ENCODE measurements around the gene P2RX4.

- no peak for TF ChIP-seq CTCF (conservative IDR thresholded peaks at IDR 0.05; ENCODE audit: low read depth, low read length)
- no peak for TF ChIP-seq POLR2A (IDR thresholded peaks at IDR 0.05; ENCODE audit: low read depth, low read length)
- no peak for TF ChIP-seq SMC3 (IDR thresholded peaks at IDR 0.05; ENCODE audit: low read depth, low read length)
These were observed 4.4 kb upstream of the P2RX4 start for GRCh38 chr12:121205491-121205890.
